MCF 10A (cell line): ENCODE results near the gene LRRC7. TPM values are rescaled to one million over a fixed set of nuclear protein-coding genes. Genes with fewer than 3 reads are reported as not detected.

Experiments
- BruUV-seq: library from RNA; stranded (reverse); fragments of 400-500 nt; replicated peaks from 2 replicates; lab custom pipeline; 2021; lab: Mats Ljungman, UMichigan
- CTCF ChIA-PET: fragments of 300-600 bp; sonication (Branson Sonifier 250); formaldehyde crosslinking; extraction: SDS; loops from one replicate; lab custom pipeline; 2021; ENCODE audit warnings: antibody characterized with exemption, inconsistent platforms; lab: Yijun Ruan, JAX
- POLR2A ChIA-PET: fragments of 300-600, 350-650 bp; sonication (Branson Sonifier 250); formaldehyde crosslinking; extraction: SDS; loops from one replicate; lab custom pipeline; 2020; ENCODE audit warnings: antibody characterized with exemption, inconsistent platforms; lab: Yijun Ruan, JAX
- DNase-seq: peaks from one replicate; pipeline ENCODE4 v3.0.0-alpha.2; 2018; ENCODE audit not compliant: unreplicated experiment
- H3K27ac Mint-ChIP-seq: one replicate; pipeline ENCODE4 v1.8.0; 2022; ENCODE audit warnings: mild to moderate bottlenecking, low read depth, mixed read lengths; ENCODE audit not compliant: unreplicated experiment
- H3K27me3 Mint-ChIP-seq: one replicate; pipeline ENCODE4 v1.8.0; 2022; ENCODE audit warnings: mixed read lengths; ENCODE audit not compliant: insufficient read depth, unreplicated experiment
- H3K36me3 Mint-ChIP-seq: one replicate; pipeline ENCODE4 v1.8.0; 2022; ENCODE audit warnings: mild to moderate bottlenecking, moderate library complexity, mixed read lengths; ENCODE audit not compliant: insufficient read depth, unreplicated experiment
- H3K4me1 Mint-ChIP-seq: one replicate; pipeline ENCODE4 v1.8.0; 2022; ENCODE audit warnings: mixed read lengths; ENCODE audit not compliant: insufficient read depth, unreplicated experiment
- H3K4me3 Mint-ChIP-seq: one replicate; pipeline ENCODE4 v1.8.0; 2022; ENCODE audit warnings: mild to moderate bottlenecking, moderate library complexity, mixed read lengths; ENCODE audit not compliant: unreplicated experiment
- H3K9me3 Mint-ChIP-seq: one replicate; pipeline ENCODE4 v1.8.0; 2022; ENCODE audit warnings: mixed read lengths; ENCODE audit not compliant: unreplicated experiment
- intact Hi-C: fragments of 100-400 bp; cut with micrococcal nuclease; formaldehyde crosslinking; loops from 2 replicates; pipeline ENCODE4 v1.14.1; 2022
- total RNA-seq: library from RNA; stranded (reverse); gene quantifications from 2 replicates; pipeline ENCODE4 v1.2.3, GENCODE V29; 2022
- TF ChIP-seq, protein P1 (sequence below): fragments of 200-600 bp; IDR thresholded peaks from one replicate; pipeline ENCODE4 v1.8.0; 2022; ENCODE audit warnings: antibody characterized with exemption, mild to moderate bottlenecking; ENCODE audit not compliant: unreplicated experiment

The LRRC7 gene
- total RNA-seq, 1 experiment from 2014 or later: not detected

- H3K4me1 Mint-ChIP-seq: no peaks in the 10 kb centered on the region
- no peak overlapping the region for H3K4me3 Mint-ChIP-seq
- no peaks in the 10 kb centered on the region for H3K9me3 Mint-ChIP-seq
- intact Hi-C loops: no loop called here
- no peak overlapping the region for H3K27ac Mint-ChIP-seq
- ChIA-PET CTCF (interaction anchor here (0.6 kb wide), 1 partner anchor 1238 kb away, joined by 3 read pairs; no protein-coding TSS in a partner anchor), POLR2A (no interaction called here)
- TF ChIP-seq, protein P1, sequence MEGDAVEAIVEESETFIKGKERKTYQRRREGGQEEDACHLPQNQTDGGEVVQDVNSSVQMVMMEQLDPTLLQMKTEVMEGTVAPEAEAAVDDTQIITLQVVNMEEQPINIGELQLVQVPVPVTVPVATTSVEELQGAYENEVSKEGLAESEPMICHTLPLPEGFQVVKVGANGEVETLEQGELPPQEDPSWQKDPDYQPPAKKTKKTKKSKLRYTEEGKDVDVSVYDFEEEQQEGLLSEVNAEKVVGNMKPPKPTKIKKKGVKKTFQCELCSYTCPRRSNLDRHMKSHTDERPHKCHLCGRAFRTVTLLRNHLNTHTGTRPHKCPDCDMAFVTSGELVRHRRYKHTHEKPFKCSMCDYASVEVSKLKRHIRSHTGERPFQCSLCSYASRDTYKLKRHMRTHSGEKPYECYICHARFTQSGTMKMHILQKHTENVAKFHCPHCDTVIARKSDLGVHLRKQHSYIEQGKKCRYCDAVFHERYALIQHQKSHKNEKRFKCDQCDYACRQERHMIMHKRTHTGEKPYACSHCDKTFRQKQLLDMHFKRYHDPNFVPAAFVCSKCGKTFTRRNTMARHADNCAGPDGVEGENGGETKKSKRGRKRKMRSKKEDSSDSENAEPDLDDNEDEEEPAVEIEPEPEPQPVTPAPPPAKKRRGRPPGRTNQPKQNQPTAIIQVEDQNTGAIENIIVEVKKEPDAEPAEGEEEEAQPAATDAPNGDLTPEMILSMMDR: no peak
- peaks cover 38% of the 10 kb centered on the region for H3K27me3 Mint-ChIP-seq
- no peaks in the 10 kb centered on the region for H3K36me3 Mint-ChIP-seq
- no TSS peak for BruUV-seq
- no peak for DNase-seq
Observed at GRCh38 chr1:69528376-69528775, 39.3 kb upstream of the LRRC7 start.

DNA sequence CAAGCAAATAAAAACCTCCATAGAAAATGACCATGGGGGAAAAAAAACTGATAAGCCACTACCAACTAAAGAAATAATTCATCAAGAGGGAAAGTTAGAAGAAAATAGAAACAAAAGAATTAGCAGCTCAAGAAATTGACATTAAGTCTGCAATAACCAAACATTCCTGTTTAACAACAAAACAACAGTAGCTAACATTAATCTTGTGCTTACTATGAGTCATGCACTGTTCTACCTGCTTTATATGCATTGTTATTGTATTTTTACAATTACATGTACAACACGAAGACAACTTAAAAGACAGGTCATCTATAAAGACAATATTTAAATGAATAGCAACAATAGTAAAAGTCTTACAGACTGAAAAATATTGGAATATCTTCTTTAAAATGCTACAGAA lies 34.4 kb upstream of the LRRC7 start:
- BruUV-seq: no TSS peak
- intact Hi-C loops: no loop called here
- ChIA-PET CTCF (no interaction called here), POLR2A (no interaction called here)
- TF ChIP-seq, protein P1: no peak
- no peak overlapping the region for H3K4me3 Mint-ChIP-seq
- no peaks in the 10 kb centered on the region for H3K9me3 Mint-ChIP-seq
- no peak for DNase-seq
- H3K36me3 Mint-ChIP-seq: no peaks in the 10 kb centered on the region
- H3K27me3 Mint-ChIP-seq: peaks cover 25% of the 10 kb centered on the region
- H3K4me1 Mint-ChIP-seq: no peaks in the 10 kb centered on the region
- no peak overlapping the region for H3K27ac Mint-ChIP-seq

DNA sequence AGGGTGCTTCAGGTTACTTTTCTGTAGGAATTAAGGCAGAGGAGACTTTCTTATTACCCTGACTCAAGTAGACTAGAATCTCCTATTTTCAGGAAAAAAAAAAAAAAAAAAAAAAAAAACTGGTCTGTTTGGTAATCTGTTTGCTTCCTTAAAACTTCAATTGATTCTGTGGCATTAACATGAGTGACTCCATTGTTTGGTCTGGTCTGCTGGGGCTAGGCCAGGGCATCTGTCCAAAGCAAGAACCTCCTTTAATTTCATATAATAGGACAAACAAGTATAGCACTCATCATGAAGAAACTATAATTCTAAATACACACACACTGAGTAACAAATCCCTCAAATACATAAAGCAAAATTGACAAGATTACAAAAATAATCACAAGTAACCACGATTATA lies 32.9 kb upstream of the LRRC7 start:
- POLR2A ChIA-PET: no interaction called here
- Mint-ChIP-seq H3K4me3 (no peak overlapping the region), H3K4me1 (no peaks in the 10 kb centered on the region), H3K27ac (no peak overlapping the region), H3K9me3 (peaks cover 8% of the 10 kb centered on the region), H3K27me3 (peaks cover 40% of the 10 kb centered on the region), H3K36me3 (no peaks in the 10 kb centered on the region)
- TF ChIP-seq, protein P1: no peak
- DNase-seq: no peak
- BruUV-seq: no TSS peak
- intact Hi-C loops: no loop called here
- CTCF ChIA-PET: no interaction called here

DNA sequence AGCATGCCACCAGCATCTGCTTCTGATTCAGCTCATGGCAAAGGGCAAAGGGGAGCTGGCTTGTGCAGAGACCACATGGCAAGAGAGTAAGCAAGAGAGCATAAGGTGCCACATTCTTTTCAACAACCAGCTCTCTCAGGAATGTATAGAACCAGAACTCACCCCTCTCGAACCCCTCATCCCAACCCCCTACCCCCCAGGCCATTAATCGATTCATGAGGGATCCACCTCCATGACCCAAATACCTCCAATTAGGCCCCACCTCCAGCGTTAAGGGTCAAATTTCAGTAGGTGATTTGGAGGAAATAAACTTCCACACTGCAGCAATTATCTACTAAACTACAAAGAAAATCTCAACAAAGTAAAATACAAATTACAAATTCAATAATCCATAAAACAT lies 32.2 kb upstream of the LRRC7 start:
- TF ChIP-seq, protein P1: no peak
- no peaks in the 10 kb centered on the region for H3K36me3 Mint-ChIP-seq
- CTCF ChIA-PET: no interaction called here
- no TSS peak for BruUV-seq
- H3K27ac Mint-ChIP-seq: no peak overlapping the region
- peaks cover 38% of the 10 kb centered on the region for H3K27me3 Mint-ChIP-seq
- peaks cover 8% of the 10 kb centered on the region for H3K9me3 Mint-ChIP-seq
- DNase-seq: no peak
- H3K4me3 Mint-ChIP-seq: no peak overlapping the region
- POLR2A ChIA-PET: no interaction called here
- intact Hi-C loops: no loop called here
- H3K4me1 Mint-ChIP-seq: no peaks in the 10 kb centered on the region
